ENCODE data around the gene STIM2. TPM values are rescaled to one million over a fixed set of nuclear protein-coding genes. Genes with fewer than 3 reads are reported as not detected.
A peak's percentile ranks its signal among the peaks of the same experiment; 100 is the strongest.

The STIM2 gene
- polyA plus RNA-seq, 4 donors = 7.6 to 28.0 (median 15.7) TPM

DNA sequence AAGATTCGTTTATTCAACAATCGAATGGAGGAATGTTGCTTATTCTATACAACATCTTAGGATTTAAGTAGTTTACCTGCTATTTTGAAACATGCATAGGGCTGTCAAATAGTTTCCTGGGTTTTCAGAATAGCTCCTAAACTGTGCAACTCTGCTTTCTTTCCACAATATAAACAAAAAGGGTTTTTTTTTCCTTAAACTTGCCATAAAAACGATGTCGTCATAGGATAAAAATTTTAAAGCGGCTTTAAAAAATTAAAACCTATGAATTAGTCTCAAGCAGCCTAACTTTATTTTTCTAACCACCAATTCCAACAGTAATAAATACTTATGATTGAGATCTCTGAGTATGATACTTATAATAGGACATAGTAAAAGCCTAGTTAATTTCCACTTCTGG, 21.6 kb upstream of the STIM2 start:
- H3K9me3 ChIP-seq (ENCODE audit: control insufficient read depth in 2 of 2, insufficient read depth in 1 of 2, low read depth in 1 of 2, low read length in 1 of 2) = peaks cover 0 to 11% of the 10 kb centered on the region in 2 donors
- peaks cover 0 to 18% (median 2%) of the 10 kb centered on the region in 3 donors for H3K4me1 ChIP-seq (ENCODE audit: control insufficient read depth in 3 of 3, insufficient read depth in 2 of 3, low read depth in 1 of 3, low read length in 2 of 3)
- H3K4me3 ChIP-seq (ENCODE audit: low read depth in 1 of 3, low read length in 3 of 3) = no peak overlapping the region
- peaks cover 0 to 2% (median 0%) of the 10 kb centered on the region in 3 donors for H3K36me3 ChIP-seq (ENCODE audit: control insufficient read depth in 3 of 3, insufficient read depth in 2 of 3, low read depth in 1 of 3, low read length in 3 of 3)
- FAIRE-seq (no peak), DNase-seq (no peak)
- 75 to 93% (median 90%) methylated on average over 5 of the region's 5 CpGs for WGBS, 3 donors
- H3K27me3 ChIP-seq (ENCODE audit: control insufficient read depth in 3 of 3, insufficient read depth in 3 of 3, low read length in 3 of 3) = no peaks in the 10 kb centered on the region
- H3K27ac ChIP-seq (ENCODE audit: low read depth in 1 of 3, low read length in 2 of 3) = no peak overlapping the region

DNA sequence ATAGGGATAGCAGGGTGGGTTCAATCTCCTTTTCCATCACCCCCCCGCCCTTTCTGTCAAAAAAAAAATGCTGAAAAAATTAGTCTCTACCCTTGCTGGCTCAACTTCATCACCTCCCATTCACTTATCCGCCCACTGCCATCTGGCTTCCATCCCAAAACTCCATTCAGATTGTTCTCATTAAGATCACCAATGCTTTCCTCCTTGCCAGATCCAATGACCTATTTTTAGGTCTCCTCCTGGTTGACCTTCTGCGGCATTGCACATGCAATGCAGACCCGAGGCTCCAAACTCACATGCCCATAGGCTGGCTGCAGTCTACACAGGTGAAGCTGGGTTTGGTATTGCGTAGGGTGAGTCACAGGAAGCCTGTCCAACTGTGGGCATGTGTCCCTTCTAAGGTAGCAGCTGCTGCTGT, 21.1 kb upstream of the STIM2 start:
- H3K4me3 ChIP-seq (ENCODE audit: low read depth in 1 of 3, low read length in 3 of 3) = no peak overlapping the region
- DNase-seq (no peak), FAIRE-seq (no peak)
- peaks cover 0 to 11% of the 10 kb centered on the region in 2 donors for H3K9me3 ChIP-seq (ENCODE audit: control insufficient read depth in 2 of 2, insufficient read depth in 1 of 2, low read depth in 1 of 2, low read length in 1 of 2)
- no peak overlapping the region for H3K27ac ChIP-seq (ENCODE audit: low read depth in 1 of 3, low read length in 2 of 3)
- H3K27me3 ChIP-seq (ENCODE audit: control insufficient read depth in 3 of 3, insufficient read depth in 3 of 3, low read length in 3 of 3) = no peaks in the 10 kb centered on the region
- peaks cover 0 to 18% (median 2%) of the 10 kb centered on the region in 3 donors for H3K4me1 ChIP-seq (ENCODE audit: control insufficient read depth in 3 of 3, insufficient read depth in 2 of 3, low read depth in 1 of 3, low read length in 2 of 3)
- peaks cover 0 to 2% (median 0%) of the 10 kb centered on the region in 3 donors for H3K36me3 ChIP-seq (ENCODE audit: control insufficient read depth in 3 of 3, insufficient read depth in 2 of 3, low read depth in 1 of 3, low read length in 3 of 3)
- 69 to 90% (median 82%) methylated on average over 5 of the region's 5 CpGs for whole genome bisulfite sequencing, 3 donors

DNA sequence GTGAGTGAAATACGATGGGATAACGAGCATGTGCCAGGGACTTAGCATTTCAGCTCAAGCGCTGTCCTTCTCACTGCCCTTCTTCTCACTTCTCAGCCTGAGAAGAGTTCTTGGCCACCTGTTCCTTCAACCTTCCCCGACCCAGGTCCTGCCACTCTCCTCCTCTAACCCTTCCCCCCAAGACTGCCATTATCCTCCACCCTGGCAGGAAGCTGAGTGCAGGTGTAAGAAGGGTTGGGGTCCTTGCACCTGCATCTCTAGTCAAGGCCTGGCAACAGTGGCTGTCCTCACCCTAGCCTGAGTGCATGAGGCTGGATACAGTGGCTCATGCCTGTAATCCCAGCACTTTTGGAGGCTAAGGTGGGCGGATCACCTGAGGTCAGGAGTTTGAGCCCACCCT, 19.9 kb upstream of the STIM2 start:
- 77 to 93% (median 87%) methylated on average over 4 to 5 of the region's 5 CpGs for WGBS, 3 donors
- no peak for FAIRE-seq
- no peak overlapping the region for H3K27ac ChIP-seq (ENCODE audit: low read depth in 1 of 3, low read length in 2 of 3)
- peaks cover 0 to 18% (median 2%) of the 10 kb centered on the region in 3 donors for H3K4me1 ChIP-seq (ENCODE audit: control insufficient read depth in 3 of 3, insufficient read depth in 2 of 3, low read depth in 1 of 3, low read length in 2 of 3)
- H3K27me3 ChIP-seq (ENCODE audit: control insufficient read depth in 3 of 3, insufficient read depth in 3 of 3, low read length in 3 of 3) = no peaks in the 10 kb centered on the region
- H3K36me3 ChIP-seq (ENCODE audit: control insufficient read depth in 3 of 3, insufficient read depth in 2 of 3, low read depth in 1 of 3, low read length in 3 of 3) = no peaks in the 10 kb centered on the region
- H3K9me3 ChIP-seq (ENCODE audit: control insufficient read depth in 2 of 2, insufficient read depth in 1 of 2, low read depth in 1 of 2, low read length in 1 of 2) = no peaks in the 10 kb centered on the region
- DNase-seq = no peak
- H3K4me3 ChIP-seq (ENCODE audit: low read depth in 1 of 3, low read length in 3 of 3) = no peak overlapping the region

DNA sequence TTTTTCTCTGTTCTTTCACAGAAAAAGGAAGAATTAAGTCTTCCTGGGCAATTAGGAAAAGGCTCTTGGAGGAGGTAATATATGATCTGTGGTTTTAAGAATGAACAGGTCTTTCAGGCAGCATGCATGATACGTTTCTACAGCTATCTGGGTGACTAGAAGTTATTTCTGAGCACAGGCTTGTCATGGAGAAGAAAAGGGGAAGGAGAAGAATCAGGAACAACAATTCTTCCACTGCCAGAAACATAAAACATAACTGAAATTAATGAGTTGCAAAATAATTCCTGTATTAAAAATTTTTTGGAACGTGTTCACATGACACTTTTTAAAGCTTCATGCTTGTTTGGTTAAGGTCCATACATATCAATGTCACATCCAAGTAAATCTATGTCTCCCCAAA, 17.7 kb upstream of the STIM2 start:
- DNase-seq (no peak), FAIRE-seq (no peak)
- Histone ChIP-seq H3K9me3 (ENCODE audit: control insufficient read depth in 2 of 2, insufficient read depth in 1 of 2, low read depth in 1 of 2, low read length in 1 of 2) (no peaks in the 10 kb centered on the region), H3K36me3 (ENCODE audit: control insufficient read depth in 3 of 3, insufficient read depth in 2 of 3, low read depth in 1 of 3, low read length in 3 of 3) (no peaks in the 10 kb centered on the region), H3K4me1 (ENCODE audit: control insufficient read depth in 3 of 3, insufficient read depth in 2 of 3, low read depth in 1 of 3, low read length in 2 of 3) (peaks cover 0 to 13% (median 0%) of the 10 kb centered on the region in 3 donors), H3K4me3 (ENCODE audit: low read depth in 1 of 3, low read length in 3 of 3) (no peak overlapping the region), H3K27me3 (ENCODE audit: control insufficient read depth in 3 of 3, insufficient read depth in 3 of 3, low read length in 3 of 3) (no peaks in the 10 kb centered on the region), H3K27ac (ENCODE audit: low read depth in 1 of 3, low read length in 2 of 3) (no peak overlapping the region)
- WGBS, 3 donors = 56 to 80% (median 68%) methylated on average over 2 of the region's 2 CpGs

DNA sequence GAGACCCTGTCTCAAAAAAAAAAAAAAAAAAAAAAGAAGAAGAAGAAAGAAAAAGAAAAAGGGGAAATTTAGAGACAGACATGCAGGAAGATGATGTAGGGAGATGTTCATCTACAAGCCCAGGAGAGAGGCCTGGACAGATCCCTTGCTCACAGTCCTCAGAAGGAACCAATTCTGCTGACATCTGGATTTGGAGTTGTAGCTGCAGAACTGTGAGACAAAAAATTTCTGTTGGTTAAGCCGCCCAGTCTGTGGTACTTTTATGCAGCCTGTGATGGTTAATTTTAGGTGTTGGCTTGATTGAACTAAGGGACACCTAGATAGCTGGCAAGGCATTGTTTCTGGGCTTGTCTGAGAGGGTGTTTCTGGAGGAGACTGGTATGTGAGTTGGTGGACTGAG, 10.1 kb upstream of the STIM2 start:
- no peak for DNase-seq
- H3K4me1 ChIP-seq (ENCODE audit: control insufficient read depth in 3 of 3, insufficient read depth in 2 of 3, low read depth in 1 of 3, low read length in 2 of 3) = no peaks in the 10 kb centered on the region
- FAIRE-seq = no peak
- no peaks in the 10 kb centered on the region for H3K9me3 ChIP-seq (ENCODE audit: control insufficient read depth in 2 of 2, insufficient read depth in 1 of 2, low read depth in 1 of 2, low read length in 1 of 2)
- H3K27me3 ChIP-seq (ENCODE audit: control insufficient read depth in 3 of 3, insufficient read depth in 3 of 3, low read length in 3 of 3) = no peaks in the 10 kb centered on the region
- H3K4me3 ChIP-seq (ENCODE audit: low read depth in 1 of 3, low read length in 3 of 3) = no peak overlapping the region
- no peak overlapping the region for H3K27ac ChIP-seq (ENCODE audit: low read depth in 1 of 3, low read length in 2 of 3)
- no peaks in the 10 kb centered on the region for H3K36me3 ChIP-seq (ENCODE audit: control insufficient read depth in 3 of 3, insufficient read depth in 2 of 3, low read depth in 1 of 3, low read length in 3 of 3)
- 87 to 89% (median 88%) methylated on average over 1 of the region's 1 CpG for WGBS, 3 donors

DNA sequence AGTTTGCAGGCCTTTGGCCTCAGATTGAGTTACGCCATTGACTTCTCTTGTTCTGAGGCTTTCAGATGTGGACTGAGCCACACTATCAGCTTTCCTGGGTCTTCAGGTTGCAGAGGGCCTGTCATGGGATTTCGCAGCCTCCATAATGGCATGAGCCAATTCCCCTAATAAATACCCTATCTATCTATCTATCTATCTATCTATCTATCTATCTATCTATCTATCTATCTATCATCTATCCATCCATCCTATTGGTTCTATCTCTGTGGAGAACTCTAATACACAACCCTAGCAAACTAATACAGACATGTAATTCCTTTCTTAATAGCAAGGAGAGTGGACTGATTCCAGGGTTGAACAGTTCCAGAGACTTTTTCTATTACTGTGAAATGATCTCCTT, 9.5 kb upstream of the STIM2 start:
- Histone ChIP-seq H3K36me3 (ENCODE audit: control insufficient read depth in 3 of 3, insufficient read depth in 2 of 3, low read depth in 1 of 3, low read length in 3 of 3) (no peaks in the 10 kb centered on the region), H3K9me3 (ENCODE audit: control insufficient read depth in 2 of 2, insufficient read depth in 1 of 2, low read depth in 1 of 2, low read length in 1 of 2) (no peaks in the 10 kb centered on the region), H3K27me3 (ENCODE audit: control insufficient read depth in 3 of 3, insufficient read depth in 3 of 3, low read length in 3 of 3) (no peaks in the 10 kb centered on the region), H3K4me3 (ENCODE audit: low read depth in 1 of 3, low read length in 3 of 3) (no peak overlapping the region), H3K4me1 (ENCODE audit: control insufficient read depth in 3 of 3, insufficient read depth in 2 of 3, low read depth in 1 of 3, low read length in 2 of 3) (no peaks in the 10 kb centered on the region), H3K27ac (ENCODE audit: low read depth in 1 of 3, low read length in 2 of 3) (no peak overlapping the region)
- DNase-seq = no peak
- FAIRE-seq = no peak
- 94 to 100% (median 98%) methylated on average over 2 of the region's 2 CpGs for WGBS, 3 donors

DNA sequence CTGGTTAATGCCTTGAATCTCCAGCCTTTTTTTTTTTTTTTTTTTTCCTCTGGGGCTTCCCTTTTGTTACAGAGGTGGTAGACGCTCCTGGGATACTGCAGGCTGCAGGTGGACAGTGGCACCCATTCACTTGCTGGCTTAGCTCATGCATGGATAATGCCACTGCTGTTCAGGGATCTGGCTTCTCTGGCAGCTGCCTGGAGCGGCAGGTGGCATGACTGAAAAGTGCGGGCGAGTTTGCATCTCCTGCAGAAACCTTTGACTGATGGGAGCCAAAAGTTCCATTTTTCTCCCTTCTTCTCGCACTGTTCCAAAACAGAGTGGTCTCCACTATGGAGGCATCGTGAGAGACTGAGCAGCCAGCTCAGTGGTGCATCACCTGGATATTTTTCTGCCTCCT, 5.9 kb upstream of the STIM2 start:
- Histone ChIP-seq H3K27me3 (ENCODE audit: control insufficient read depth in 3 of 3, insufficient read depth in 3 of 3, low read length in 3 of 3) (no peaks in the 10 kb centered on the region), H3K9me3 (ENCODE audit: control insufficient read depth in 2 of 2, insufficient read depth in 1 of 2, low read depth in 1 of 2, low read length in 1 of 2) (no peaks in the 10 kb centered on the region), H3K4me1 (ENCODE audit: control insufficient read depth in 3 of 3, insufficient read depth in 2 of 3, low read depth in 1 of 3, low read length in 2 of 3) (peaks cover 6 to 11% (median 11%) of the 10 kb centered on the region in 3 donors), H3K36me3 (ENCODE audit: control insufficient read depth in 3 of 3, insufficient read depth in 2 of 3, low read depth in 1 of 3, low read length in 3 of 3) (no peaks in the 10 kb centered on the region), H3K27ac (ENCODE audit: low read depth in 1 of 3, low read length in 2 of 3) (no peak overlapping the region), H3K4me3 (ENCODE audit: low read depth in 1 of 3, low read length in 3 of 3) (no peak overlapping the region)
- DNase-seq (no peak), FAIRE-seq (no peak)
- WGBS, 3 donors = 56 to 71% (median 69%) methylated on average over 6 of the region's 6 CpGs

DNA sequence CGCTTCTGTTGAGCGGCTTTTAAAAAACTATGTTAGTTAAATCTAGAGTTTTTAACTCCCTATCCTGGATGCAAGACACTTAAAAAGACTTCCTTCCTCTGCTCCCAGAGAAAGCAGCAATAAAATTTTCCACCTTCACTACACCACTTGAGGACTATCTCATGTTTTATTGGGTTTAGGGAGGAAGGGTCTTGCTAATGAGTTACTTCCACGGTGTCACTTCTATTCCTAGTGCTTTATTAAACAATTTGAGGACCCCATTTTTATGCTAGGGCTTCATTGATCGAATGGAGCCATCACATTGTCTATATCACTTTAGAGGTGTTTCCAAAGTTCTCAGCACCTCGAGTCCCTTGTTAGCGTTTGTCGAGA, 3.7 kb upstream of the STIM2 start:
- DNase-seq (no peak), FAIRE-seq (no peak)
- Histone ChIP-seq H3K9me3 (ENCODE audit: control insufficient read depth in 2 of 2, insufficient read depth in 1 of 2, low read depth in 1 of 2, low read length in 1 of 2) (no peaks in the 10 kb centered on the region), H3K4me1 (ENCODE audit: control insufficient read depth in 3 of 3, insufficient read depth in 2 of 3, low read depth in 1 of 3, low read length in 2 of 3) (peaks cover 8 to 15% (median 14%) of the 10 kb centered on the region in 3 donors), H3K27me3 (ENCODE audit: control insufficient read depth in 3 of 3, insufficient read depth in 3 of 3, low read length in 3 of 3) (no peaks in the 10 kb centered on the region), H3K36me3 (ENCODE audit: control insufficient read depth in 3 of 3, insufficient read depth in 2 of 3, low read depth in 1 of 3, low read length in 3 of 3) (no peaks in the 10 kb centered on the region), H3K27ac (ENCODE audit: low read depth in 1 of 3, low read length in 2 of 3) (peak overlapping the region; percentile 77 to 93 (median 92)), H3K4me3 (ENCODE audit: low read depth in 1 of 3, low read length in 3 of 3) (peak overlapping the region; percentile 27 to 85 (median 59))
- 5 to 19% (median 12%) methylated on average over 7 of the region's 7 CpGs for WGBS, 3 donors

DNA sequence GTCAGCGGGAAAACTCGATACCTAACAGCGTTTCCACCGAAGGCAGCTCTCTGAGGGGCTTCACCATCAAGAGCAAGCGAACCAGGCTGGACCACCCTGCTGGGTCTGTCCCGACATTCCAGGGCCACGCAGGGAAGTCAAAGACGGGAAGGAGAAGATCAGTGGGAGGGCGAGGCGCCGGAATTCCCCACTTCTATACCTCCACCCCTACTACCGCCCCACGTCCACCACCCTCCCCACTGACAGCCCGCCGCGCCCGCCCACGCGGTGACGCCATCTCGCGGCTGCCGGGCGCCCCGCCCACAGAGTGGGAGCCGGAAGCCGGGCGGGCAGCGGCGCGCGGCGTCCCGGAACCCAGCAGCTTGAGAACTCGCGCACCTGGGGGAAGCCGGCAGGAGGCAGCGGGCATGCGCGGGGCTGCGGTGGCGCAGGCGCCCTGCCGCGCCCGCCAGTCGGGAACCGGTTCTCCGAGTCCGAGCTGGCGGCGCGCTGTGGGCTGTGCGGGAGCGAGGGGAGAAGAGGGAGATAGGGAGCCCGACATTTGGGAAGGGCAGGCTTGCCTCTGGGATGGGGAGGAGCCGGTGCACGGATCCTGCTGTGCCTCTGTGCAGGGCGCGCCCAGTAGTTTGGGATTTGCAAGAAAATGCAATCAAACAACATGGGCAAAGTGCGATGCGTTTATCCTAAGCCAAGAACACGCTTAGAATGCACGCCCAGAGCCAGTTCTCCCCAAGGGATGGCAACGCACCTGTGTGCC, 3.2 kb upstream of the STIM2 start:
- H3K4me3 ChIP-seq (ENCODE audit: low read depth in 1 of 3, low read length in 3 of 3) = peak overlapping the region; percentile 59 to 85 (median 77)
- H3K27me3 ChIP-seq (ENCODE audit: control insufficient read depth in 3 of 3, insufficient read depth in 3 of 3, low read length in 3 of 3) = no peaks in the 10 kb centered on the region
- peaks cover 8 to 15% (median 14%) of the 10 kb centered on the region in 3 donors for H3K4me1 ChIP-seq (ENCODE audit: control insufficient read depth in 3 of 3, insufficient read depth in 2 of 3, low read depth in 1 of 3, low read length in 2 of 3)
- H3K9me3 ChIP-seq (ENCODE audit: control insufficient read depth in 2 of 2, insufficient read depth in 1 of 2, low read depth in 1 of 2, low read length in 1 of 2) = no peaks in the 10 kb centered on the region
- DNase-seq = peak; percentile 92 to 95
- H3K36me3 ChIP-seq (ENCODE audit: control insufficient read depth in 3 of 3, insufficient read depth in 2 of 3, low read depth in 1 of 3, low read length in 3 of 3) = no peaks in the 10 kb centered on the region
- no peak for FAIRE-seq
- WGBS, 3 donors = 0% methylated on average over 45 to 65 of the region's 65 CpGs
- peak overlapping the region; percentile 77 to 93 (median 92) for H3K27ac ChIP-seq (ENCODE audit: low read depth in 1 of 3, low read length in 2 of 3)
